HG03135 (cell line): ENCODE data around the gene RAD51.
"Not testable (repeated sequence)": the region's sequence is repeated elsewhere in the genome, so short reads cannot be mapped to it uniquely, and the experiment has no call there.

Experiments
- ATAC-seq: cut with Tn5 transposase; IDR thresholded peaks from one replicate; pipeline ENCODE4 v1.9.1; 2021; ENCODE audit warnings: mild to moderate bottlenecking, moderate library complexity; ENCODE audit not compliant: unreplicated experiment

RAD51 gene

DNA sequence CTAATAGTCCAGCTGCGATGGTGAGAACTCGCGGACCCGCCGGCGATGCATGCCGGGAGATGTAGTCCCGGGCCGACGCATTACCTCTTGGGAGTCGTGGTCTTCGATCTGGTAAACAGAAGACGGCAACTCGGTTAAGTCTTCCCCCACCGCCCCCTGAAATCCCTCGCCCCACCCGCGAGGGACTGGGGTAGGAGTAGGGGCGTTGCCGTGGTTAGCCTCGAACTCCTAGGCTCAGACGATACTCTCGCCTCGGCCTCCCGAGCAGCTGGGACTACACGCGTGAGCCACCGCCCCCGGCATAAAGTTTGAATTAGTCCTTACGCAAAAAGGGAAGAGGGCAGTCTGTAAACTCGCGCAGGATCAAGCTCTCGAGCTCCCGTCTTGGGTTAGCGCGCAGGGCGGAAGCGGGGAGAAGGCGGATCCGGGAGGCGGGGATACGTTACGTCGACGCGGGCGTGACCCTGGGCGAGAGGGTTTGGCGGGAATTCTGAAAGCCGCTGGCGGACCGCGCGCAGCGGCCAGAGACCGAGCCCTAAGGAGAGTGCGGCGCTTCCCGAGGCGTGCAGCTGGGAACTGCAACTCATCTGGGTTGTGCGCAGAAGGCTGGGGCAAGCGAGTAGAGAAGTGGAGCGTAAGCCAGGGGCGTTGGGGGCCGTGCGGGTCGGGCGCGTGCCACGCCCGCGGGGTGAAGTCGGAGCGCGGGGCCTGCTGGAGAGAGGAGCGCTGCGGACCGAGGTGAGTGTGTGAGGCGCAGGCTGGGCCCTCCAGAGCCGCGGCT is at the start of gene RAD51:
Gene RAD51 (plus strand): TSS at position 487 of the 781 bp plus-strand sequence. CDS start 3,585 bp downstream, outside the sequence.
- peak; percentile 88 for ATAC-seq

- no peak for ATAC-seq
Observed at GRCh38 chr15:40647523-40647922, 47.5 kb upstream of the RAD51 start.

- ATAC-seq = no peak
Observed at GRCh38 chr15:40650479-40650878, 44.5 kb upstream of the RAD51 start.

DNA sequence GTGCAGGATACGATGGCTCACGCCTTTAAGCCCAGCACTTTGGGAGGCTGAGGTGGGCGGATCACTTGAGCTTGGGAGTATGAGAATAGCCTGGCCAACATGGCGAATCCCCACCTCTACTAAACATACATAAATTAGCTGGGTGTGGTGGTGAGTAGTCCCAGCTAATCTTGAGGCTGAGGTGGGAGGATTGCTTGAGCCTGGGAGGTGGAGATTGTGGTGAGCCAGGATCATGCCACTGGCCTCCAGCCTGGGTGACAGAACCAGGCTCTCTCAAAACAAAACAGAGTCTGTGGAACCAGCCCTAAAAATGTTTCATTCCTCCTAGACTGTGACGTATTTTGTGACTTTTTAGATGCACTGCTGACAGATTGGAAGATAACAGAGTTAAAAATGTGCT is 34.3 kb upstream of the RAD51 start:
- no peak for ATAC-seq

DNA sequence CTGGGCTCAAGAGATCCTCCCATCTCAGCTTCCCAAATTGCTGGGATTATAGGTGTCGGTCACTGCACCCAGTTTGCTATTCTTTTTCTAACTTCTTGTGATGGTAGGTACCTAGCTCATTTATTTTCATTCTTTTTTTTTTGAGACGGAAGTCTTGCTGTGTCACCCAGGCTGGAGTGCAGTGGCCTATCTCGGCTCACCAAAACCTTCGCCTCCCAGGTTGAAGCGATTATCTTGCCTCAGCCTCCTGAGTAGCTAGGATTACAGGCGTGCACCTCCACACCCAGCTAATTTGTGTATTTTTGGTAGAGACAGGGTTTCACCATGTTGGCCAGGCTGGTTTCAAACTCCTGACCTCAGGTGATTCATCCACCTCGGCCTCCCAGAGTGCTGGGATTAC is 30.1 kb upstream of the RAD51 start:
- ATAC-seq = no peak

- not testable (repeated sequence) for ATAC-seq
Observed at GRCh38 chr15:40676290-40676689, 18.7 kb upstream of the RAD51 start.

- ATAC-seq = not testable (repeated sequence)
Observed at GRCh38 chr15:40676906-40677305, 18.1 kb upstream of the RAD51 start.

- no peak for ATAC-seq
Observed at GRCh38 chr15:40680151-40680550, 14.8 kb upstream of the RAD51 start.

GRCh38 chr15:40680959-40681358 is 14.0 kb upstream of the RAD51 start:
- not testable (repeated sequence) for ATAC-seq

GRCh38 chr15:40684381-40684780 is 10.6 kb upstream of the RAD51 start:
- ATAC-seq = no peak

DNA sequence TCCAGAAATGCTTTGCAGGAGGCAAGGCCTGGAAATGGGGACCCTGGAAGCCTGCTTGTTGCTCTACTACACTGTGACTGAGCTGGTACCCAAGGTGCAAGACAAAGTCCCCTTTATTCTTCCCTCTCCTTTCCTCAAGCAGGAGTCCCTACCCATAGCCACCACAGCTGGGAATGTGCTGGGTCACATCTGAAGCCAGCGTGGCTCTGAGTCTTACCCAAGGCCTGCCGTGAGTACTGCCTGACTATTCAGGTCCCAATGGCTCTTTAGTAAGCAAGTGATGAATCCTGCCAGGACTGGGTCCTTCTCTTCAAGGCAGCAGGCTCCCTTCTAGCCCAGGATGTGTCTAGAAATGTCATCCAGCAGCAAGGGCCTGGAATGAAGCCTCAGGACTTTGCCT is 9.6 kb upstream of the RAD51 start:
- ATAC-seq = no peak

GRCh38 chr15:40688932-40689799 is 5.8 kb upstream of the RAD51 start:
- no peak for ATAC-seq

DNA sequence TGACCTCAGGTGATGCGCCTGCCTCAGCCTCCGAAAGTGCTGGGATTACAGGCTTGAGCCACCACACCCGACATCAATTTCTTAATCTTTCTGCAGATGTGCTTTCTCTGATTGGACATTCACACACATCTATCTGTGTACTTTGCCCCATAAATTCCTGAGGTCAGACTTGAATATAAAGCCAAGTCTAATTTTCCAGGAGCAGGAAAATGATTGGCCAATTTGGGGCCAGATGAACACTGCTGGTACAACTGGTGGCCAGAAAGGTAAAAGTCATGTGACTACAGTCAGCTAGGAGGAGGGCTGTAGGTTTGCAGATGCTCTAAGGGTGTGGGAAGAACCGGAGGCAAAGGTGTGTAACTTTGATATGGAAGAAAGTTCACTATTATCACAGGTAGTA is 3.2 kb upstream of the RAD51 start:
- no peak for ATAC-seq

DNA sequence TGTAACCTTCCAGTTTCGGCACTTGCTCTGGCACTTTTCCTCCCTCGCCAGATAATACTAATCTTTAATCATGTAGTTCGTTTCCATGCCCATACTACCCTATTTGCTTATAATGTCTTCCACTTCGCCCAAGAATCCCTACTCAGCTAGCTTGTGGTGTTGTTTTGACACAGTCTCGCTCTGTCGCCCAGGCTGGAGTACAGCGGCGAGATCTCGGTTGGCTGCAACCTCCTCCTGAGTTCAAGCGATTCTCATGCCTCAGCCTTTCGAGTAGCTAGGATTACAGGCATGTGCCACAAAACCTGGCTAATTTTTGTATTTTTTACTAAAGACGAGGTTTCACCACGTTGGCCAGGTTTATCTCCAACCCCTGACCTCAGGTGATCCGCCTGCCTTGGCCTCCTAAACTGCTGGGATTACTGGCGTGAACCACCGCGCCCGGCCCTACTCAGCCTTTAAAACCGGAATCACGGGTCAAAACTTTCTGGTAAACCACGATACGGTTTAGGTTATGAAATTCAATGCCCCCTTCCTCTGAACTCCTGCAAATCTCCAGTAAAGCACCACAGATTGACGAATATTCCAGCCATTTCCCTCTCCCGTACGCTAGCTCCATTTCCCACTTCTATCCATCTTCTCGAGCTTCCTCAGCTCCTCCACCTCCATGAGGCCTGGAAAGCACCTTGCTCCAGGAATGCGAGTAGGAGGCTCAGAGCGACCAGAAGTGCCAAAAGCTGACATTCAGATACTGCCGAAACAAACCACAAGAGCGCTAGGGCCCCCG is 878 bp upstream of the RAD51 start:
- ATAC-seq = peak; percentile 6

DNA sequence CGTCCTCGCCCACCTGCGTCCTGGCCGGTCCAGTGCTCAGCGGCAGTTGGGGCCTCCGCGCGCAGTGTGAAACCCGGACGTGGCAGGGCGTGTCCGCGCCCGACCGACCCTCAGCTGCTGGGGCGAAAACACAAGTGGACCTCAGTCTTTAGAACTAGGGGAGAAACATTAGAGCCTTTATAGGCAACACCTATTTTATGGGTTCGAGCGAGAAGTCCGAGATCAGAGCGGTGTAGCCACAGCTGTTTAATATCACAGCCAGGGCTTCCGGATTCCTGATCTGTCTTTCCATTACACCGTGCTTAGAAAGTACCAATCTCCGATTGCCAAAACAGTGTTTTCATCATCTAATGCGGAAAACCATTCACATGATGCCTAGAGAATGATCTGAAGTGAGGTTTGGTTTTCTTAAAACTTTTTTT is 506 bp downstream of the RAD51 start:
- ATAC-seq = peak; percentile 37

GRCh38 chr15:40696228-40696627 is 1.3 kb downstream of the RAD51 start:
- no peak for ATAC-seq

GRCh38 chr15:40697916-40698315 is 2.9 kb downstream of the RAD51 start:
- ATAC-seq = no peak

DNA sequence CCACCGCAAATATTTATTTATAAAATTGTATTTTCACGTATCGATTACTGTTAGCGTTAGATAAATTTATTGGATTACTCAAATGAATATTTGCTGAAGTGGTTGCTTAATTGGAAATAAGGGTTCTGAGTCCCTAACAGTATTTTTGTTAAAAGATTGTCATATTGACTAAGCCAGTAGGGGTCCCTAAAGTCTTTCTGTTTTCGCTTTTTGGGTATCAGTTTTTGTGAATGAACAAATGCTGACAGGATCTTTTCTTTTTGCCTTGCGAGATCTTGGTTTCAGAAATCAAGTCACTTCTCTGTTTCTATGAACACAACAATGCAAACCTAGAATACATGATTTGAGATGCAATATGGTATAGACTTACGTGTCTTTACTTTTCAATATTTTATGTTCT is 7.1 kb downstream of the RAD51 start:
- ATAC-seq = no peak

DNA sequence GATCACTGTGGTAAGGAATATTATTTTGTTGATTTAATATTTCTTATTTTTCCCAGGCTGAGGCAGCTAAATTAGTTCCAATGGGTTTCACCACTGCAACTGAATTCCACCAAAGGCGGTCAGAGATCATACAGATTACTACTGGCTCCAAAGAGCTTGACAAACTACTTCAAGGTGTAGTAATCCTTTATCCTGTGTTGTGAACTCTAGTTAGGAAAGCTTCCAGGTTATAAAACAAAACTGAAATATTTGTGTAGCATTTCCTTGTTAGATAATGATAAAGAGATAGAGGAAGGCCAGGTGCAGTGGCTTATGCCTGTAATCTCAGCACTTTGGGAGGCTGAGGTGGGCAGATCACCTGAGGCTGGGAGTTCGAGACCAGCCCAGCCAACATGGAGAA is 11.1 kb downstream of the RAD51 start:
- no peak for ATAC-seq

GRCh38 chr15:40714144-40714543 is 19.2 kb downstream of the RAD51 start:
- ATAC-seq = no peak

DNA sequence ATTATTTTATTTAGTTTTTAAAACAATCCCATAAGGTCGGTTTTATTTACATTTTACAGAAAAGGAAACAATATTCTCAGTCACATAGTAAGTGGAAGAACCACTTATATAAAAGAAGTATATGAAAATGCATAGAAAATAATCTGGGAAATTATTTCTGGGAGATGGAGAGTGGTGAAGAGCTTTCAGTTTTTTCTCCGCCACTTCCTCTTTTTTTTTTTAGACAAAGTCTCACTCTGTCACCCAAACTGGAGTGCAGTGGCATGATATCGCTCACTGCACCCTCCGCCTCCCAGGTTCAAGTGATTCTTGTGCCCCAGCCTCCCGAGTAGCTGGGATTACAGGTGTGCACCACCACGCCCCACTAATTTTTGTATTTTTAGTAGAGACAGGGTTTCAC is 21.2 kb downstream of the RAD51 start:
- ATAC-seq = no peak
